Measurements from ENCODE around the gene PHLPP2. TPM values are rescaled to one million over a fixed set of nuclear protein-coding genes. Genes with fewer than 3 reads are reported as not detected.
"Not testable (repeated sequence)": the region's sequence is repeated elsewhere in the genome, so short reads cannot be mapped to it uniquely, and the experiment has no call there.

Gene PHLPP2
- total RNA-seq, 4 donors from 2014 or later: 3.5 to 7.2 (median 5.9) TPM

DNA sequence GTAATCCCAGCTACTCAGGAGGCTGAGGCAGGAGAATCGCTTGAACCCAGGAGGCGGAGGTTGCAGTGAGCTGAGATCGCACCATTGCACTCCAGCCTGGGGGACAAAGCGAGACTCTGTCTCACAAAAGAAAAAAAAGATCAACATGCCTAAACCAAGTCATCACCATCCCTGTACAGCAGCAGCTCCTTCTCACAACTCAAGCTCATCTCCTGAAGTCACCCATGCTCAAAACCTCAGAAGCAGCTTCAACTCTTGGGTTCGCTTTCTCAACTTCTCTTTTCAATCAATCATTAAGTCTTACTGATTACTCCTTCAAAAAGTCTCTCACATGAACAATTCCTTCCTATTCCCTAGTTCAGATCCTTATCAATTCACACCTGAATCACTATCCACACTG is 31.3 kb downstream of the PHLPP2 start:
- TF ChIP-seq EP300 (IDR thresholded peaks at IDR 0.05): no peak
- peaks cover 16% of the 10 kb centered on the region for H3K36me3 ChIP-seq
- no peak overlapping the region for H3K27ac ChIP-seq
- no peaks in the 10 kb centered on the region for H3K9me3 ChIP-seq
- no peaks in the 10 kb centered on the region for H3K4me1 ChIP-seq
- WGBS: 96% methylated on average over 5 of the region's 5 CpGs
- no peaks in the 10 kb centered on the region for H3K27me3 ChIP-seq
- no peak for DNase-seq (ENCODE audit: low spot score in 2 of 2)
- H3K4me3 ChIP-seq: no peak overlapping the region

DNA sequence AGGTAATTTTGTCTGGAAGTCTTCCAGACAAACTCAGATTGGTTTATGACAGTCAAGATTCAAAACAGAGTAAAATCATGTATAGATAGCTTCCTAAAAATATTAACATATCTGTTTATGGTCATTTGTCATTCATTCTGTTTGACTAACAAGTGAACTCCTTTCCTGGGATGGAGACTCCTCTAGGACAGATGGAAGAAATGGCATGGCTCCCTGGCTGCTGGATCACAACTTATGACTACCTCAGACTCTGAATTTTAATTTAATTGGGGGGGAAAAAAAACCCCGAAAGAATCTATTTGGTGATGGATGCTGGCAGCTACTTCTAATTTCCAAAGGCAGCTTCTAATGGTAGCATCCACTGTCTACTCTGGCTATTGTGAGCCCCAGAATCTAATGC is 34.6 kb downstream of the PHLPP2 start:
- TF ChIP-seq POLR2A (IDR thresholded peaks at IDR 0.05) (no peak), POLR2AphosphoS5 (IDR thresholded peaks at IDR 0.05) (no peak), EP300 (IDR thresholded peaks at IDR 0.05) (no peak)
- TF ChIP-seq, protein P1, sequence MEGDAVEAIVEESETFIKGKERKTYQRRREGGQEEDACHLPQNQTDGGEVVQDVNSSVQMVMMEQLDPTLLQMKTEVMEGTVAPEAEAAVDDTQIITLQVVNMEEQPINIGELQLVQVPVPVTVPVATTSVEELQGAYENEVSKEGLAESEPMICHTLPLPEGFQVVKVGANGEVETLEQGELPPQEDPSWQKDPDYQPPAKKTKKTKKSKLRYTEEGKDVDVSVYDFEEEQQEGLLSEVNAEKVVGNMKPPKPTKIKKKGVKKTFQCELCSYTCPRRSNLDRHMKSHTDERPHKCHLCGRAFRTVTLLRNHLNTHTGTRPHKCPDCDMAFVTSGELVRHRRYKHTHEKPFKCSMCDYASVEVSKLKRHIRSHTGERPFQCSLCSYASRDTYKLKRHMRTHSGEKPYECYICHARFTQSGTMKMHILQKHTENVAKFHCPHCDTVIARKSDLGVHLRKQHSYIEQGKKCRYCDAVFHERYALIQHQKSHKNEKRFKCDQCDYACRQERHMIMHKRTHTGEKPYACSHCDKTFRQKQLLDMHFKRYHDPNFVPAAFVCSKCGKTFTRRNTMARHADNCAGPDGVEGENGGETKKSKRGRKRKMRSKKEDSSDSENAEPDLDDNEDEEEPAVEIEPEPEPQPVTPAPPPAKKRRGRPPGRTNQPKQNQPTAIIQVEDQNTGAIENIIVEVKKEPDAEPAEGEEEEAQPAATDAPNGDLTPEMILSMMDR (IDR thresholded peaks at IDR 0.05): no peak
- no peaks in the 10 kb centered on the region for H3K27me3 ChIP-seq
- WGBS: 0% methylated on average over 1 of the region's 1 CpG
- no peak for DNase-seq (ENCODE audit: low spot score in 2 of 2)
- no peaks in the 10 kb centered on the region for H3K4me1 ChIP-seq
- no peak overlapping the region for H3K27ac ChIP-seq
- H3K9me3 ChIP-seq: no peaks in the 10 kb centered on the region
- peaks cover 20% of the 10 kb centered on the region for H3K36me3 ChIP-seq
- no peak overlapping the region for H3K4me3 ChIP-seq

DNA sequence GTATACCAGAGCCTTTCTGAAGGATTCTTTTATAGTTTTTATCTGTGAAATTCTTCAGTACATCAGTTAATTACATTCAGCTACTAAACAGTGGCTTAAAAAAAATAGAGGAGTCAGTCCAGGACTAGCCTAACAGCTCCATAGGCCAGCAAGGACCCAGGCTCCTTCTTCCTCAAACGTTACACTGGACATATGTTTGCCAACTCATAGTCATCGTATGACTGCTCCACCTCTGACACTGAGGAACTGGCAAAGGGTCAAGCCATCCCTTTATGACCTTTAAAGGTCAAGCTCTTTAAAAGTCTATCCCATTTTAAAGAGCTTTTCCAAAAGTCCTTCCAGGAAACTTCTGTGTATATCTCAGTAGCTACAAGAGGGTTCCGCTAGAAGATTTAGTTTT is 36.6 kb downstream of the PHLPP2 start:
- Histone ChIP-seq H3K27ac (no peak overlapping the region), H3K4me3 (no peak overlapping the region), H3K4me1 (no peaks in the 10 kb centered on the region), H3K36me3 (peaks cover 33% of the 10 kb centered on the region), H3K27me3 (no peaks in the 10 kb centered on the region), H3K9me3 (no peaks in the 10 kb centered on the region)
- DNase-seq (ENCODE audit: low spot score in 2 of 2): no peak
- 72% methylated on average over 3 of the region's 3 CpGs for whole genome bisulfite sequencing
- TF ChIP-seq POLR2AphosphoS5 (IDR thresholded peaks at IDR 0.05): no peak
- no peak for TF ChIP-seq EP300 (IDR thresholded peaks at IDR 0.05)
- no peak for TF ChIP-seq POLR2A (IDR thresholded peaks at IDR 0.05)
- TF ChIP-seq, protein P1 (IDR thresholded peaks at IDR 0.05): no peak

DNA sequence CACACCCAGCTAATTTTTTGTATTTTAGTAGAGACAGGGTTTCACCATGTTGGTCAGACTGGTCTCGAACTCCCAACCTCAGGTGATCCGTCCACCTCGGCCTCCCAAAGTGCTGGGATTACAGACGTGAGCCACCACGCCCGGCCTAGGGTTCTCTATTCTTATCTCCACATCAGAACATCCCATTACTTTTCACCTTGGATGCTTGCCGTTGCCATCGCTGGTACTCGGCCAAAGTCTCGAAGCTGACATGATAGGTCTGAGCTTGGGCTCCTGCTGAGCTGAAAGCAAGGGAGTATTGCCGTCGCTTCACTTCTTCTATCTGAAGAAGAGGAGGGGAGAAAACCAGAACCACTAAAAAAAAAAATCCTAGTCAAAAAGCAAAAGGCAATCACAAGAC is 40.2 kb downstream of the PHLPP2 start:
- not testable (repeated sequence) for DNase-seq (ENCODE audit: low spot score in 2 of 2); H3K27me3 ChIP-seq; H3K4me3 ChIP-seq; H3K9me3 ChIP-seq; H3K27ac ChIP-seq; H3K4me1 ChIP-seq
- 98% methylated on average over 12 of the region's 12 CpGs for WGBS
- H3K36me3 ChIP-seq: peaks cover 46% of the 10 kb centered on the region

DNA sequence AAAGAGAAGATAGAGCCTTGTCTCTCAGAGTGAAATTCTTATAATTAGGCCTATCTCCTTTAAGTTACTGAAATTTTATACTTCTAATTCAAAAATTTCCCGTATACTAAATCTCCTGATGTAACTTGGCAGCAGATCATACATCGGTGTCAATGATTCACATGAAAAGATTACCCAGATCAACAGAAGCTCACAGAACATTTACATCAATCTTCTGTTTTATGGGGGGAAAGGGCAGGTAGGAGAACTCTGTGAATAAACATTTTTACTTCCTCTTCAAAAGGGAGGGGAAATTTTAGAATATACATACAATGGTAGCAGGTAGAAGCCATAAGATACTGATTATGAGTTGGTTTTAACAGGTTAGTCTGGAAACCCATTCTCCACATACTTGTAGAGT is 43.1 kb downstream of the PHLPP2 start:
- Histone ChIP-seq H3K27me3 (no peaks in the 10 kb centered on the region), H3K4me3 (no peak overlapping the region), H3K4me1 (no peaks in the 10 kb centered on the region), H3K9me3 (no peaks in the 10 kb centered on the region), H3K27ac (no peak overlapping the region), H3K36me3 (peaks cover 60% of the 10 kb centered on the region)
- DNase-seq (ENCODE audit: low spot score in 2 of 2): no peak
- TF ChIP-seq POLR2AphosphoS5 (IDR thresholded peaks at IDR 0.05): no peak
- no peak for TF ChIP-seq EP300 (IDR thresholded peaks at IDR 0.05)
- TF ChIP-seq, protein P1 (IDR thresholded peaks at IDR 0.05): no peak
- TF ChIP-seq POLR2A (IDR thresholded peaks at IDR 0.05): no peak
- 67% methylated on average over 2 of the region's 2 CpGs for WGBS

DNA sequence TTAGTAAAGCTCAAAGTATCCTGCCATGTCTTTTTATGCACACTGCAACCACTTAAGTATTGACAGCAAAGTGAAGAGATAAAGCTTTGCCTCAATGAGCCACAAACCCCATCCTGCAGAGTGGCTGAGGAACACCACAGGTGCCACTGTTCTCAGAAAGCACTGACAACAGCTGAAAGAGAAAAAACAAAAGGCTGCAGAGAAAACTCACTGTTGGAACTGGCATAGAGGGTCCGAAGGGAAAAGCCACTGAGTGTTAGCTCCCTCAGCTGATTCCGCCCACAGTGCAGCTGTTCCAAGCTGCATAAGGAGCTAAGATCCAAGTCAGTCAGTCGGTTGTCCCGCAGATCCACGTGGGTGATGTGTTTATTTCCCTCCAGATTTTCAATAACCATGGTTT is 48.3 kb downstream of the PHLPP2 start:
- H3K4me3 ChIP-seq: no peak overlapping the region
- DNase-seq (ENCODE audit: low spot score in 2 of 2): no peak
- H3K4me1 ChIP-seq: no peaks in the 10 kb centered on the region
- no peak for TF ChIP-seq POLR2A (IDR thresholded peaks at IDR 0.05)
- H3K36me3 ChIP-seq: peaks cover 69% of the 10 kb centered on the region
- WGBS: 86% methylated on average over 5 of the region's 5 CpGs
- no peaks in the 10 kb centered on the region for H3K9me3 ChIP-seq
- H3K27ac ChIP-seq: no peak overlapping the region
- H3K27me3 ChIP-seq: no peaks in the 10 kb centered on the region

DNA sequence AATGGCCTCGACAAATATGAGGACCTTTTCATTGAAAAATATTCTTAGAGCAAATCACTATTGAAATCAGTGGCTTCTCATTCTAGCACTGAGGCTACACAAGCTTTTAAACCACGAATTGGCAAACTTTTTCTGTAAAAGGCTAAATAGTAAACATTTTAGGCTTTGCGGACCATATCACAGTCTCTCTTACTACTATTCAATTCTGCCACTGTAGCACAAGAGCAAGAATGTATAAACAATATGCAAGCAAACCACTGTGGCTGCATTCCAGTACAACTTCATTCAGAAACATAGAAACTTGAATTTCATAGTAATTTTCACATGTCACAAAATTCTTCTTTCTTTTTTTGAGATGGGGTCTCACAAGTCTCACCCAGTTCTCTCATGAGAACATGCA is 49.1 kb downstream of the PHLPP2 start:
- H3K27me3 ChIP-seq: no peaks in the 10 kb centered on the region
- TF ChIP-seq, protein P1 (IDR thresholded peaks at IDR 0.05): no peak
- no peak for TF ChIP-seq POLR2AphosphoS5 (IDR thresholded peaks at IDR 0.05)
- TF ChIP-seq EP300 (IDR thresholded peaks at IDR 0.05): no peak
- no peak for TF ChIP-seq POLR2A (IDR thresholded peaks at IDR 0.05)
- no peak for DNase-seq (ENCODE audit: low spot score in 2 of 2)
- 91% methylated on average over 3 of the region's 3 CpGs for WGBS
- H3K4me3 ChIP-seq: no peak overlapping the region
- no peaks in the 10 kb centered on the region for H3K9me3 ChIP-seq
- H3K4me1 ChIP-seq: no peaks in the 10 kb centered on the region
- H3K27ac ChIP-seq: no peak overlapping the region
- peaks cover 72% of the 10 kb centered on the region for H3K36me3 ChIP-seq
